ENCODE measurements around the gene IL3RA.
"Not testable (repeated sequence)": the region's sequence is repeated elsewhere in the genome, so short reads cannot be mapped to it uniquely, and the experiment has no call there.

Gene IL3RA

GRCh38 chrX:1397441-1398270 lies 61.1 kb downstream of the IL3RA start:
- H3K9me3 ChIP-seq (ENCODE audit: control insufficient read depth in 1 of 2, low read length in 2 of 2): no peaks in the 10 kb centered on the region
- peaks cover 0 to 9% of the 10 kb centered on the region in 2 donors for H3K4me1 ChIP-seq (ENCODE audit: control insufficient read depth in 1 of 2, insufficient read depth in 2 of 2, low read length in 2 of 2)
- peaks cover 8 to 15% of the 10 kb centered on the region in 2 donors for H3K36me3 ChIP-seq (ENCODE audit: control insufficient read depth in 1 of 2, insufficient read depth in 2 of 2, low read length in 2 of 2)
- H3K4me3 ChIP-seq (ENCODE audit: low read depth in 1 of 2, low read length in 2 of 2): no peak overlapping the region
- no peak overlapping the region for H3K9ac ChIP-seq (ENCODE audit: low read depth in 1 of 2, low read length in 2 of 2)
- no peaks in the 10 kb centered on the region for H3K27me3 ChIP-seq (ENCODE audit: control insufficient read depth in 1 of 2, insufficient read depth in 2 of 2, low read length in 2 of 2)
- H3K27ac ChIP-seq (ENCODE audit: low read depth, low read length): no peak overlapping the region

GRCh38 chrX:1398431-1399340 lies 62.1 kb downstream of the IL3RA start:
- Histone ChIP-seq H3K27me3 (ENCODE audit: control insufficient read depth in 1 of 2, insufficient read depth in 2 of 2, low read length in 2 of 2) (no peaks in the 10 kb centered on the region), H3K4me1 (ENCODE audit: control insufficient read depth in 1 of 2, insufficient read depth in 2 of 2, low read length in 2 of 2) (peaks cover 0 to 2% of the 10 kb centered on the region in 2 donors), H3K9ac (ENCODE audit: low read depth in 1 of 2, low read length in 2 of 2) (no peak overlapping the region), H3K9me3 (ENCODE audit: control insufficient read depth in 1 of 2, low read length in 2 of 2) (no peaks in the 10 kb centered on the region), H3K4me3 (ENCODE audit: low read depth in 1 of 2, low read length in 2 of 2) (no peak overlapping the region), H3K27ac (ENCODE audit: low read depth, low read length) (no peak overlapping the region), H3K36me3 (ENCODE audit: control insufficient read depth in 1 of 2, insufficient read depth in 2 of 2, low read length in 2 of 2) (peaks cover 17 to 23% of the 10 kb centered on the region in 2 donors)

GRCh38 chrX:1400049-1400448 lies 63.5 kb downstream of the IL3RA start:
- H3K36me3 ChIP-seq (ENCODE audit: control insufficient read depth in 1 of 2, insufficient read depth in 2 of 2, low read length in 2 of 2): peaks cover 25 to 37% of the 10 kb centered on the region in 2 donors

GRCh38 chrX:1400742-1401471 lies 64.3 kb downstream of the IL3RA start:
- H3K27me3 ChIP-seq (ENCODE audit: control insufficient read depth in 1 of 2, insufficient read depth in 2 of 2, low read length in 2 of 2): no peaks in the 10 kb centered on the region
- H3K9me3 ChIP-seq (ENCODE audit: control insufficient read depth in 1 of 2, low read length in 2 of 2): no peaks in the 10 kb centered on the region
- H3K9ac ChIP-seq (ENCODE audit: low read depth in 1 of 2, low read length in 2 of 2): no peak overlapping the region
- H3K36me3 ChIP-seq (ENCODE audit: control insufficient read depth in 1 of 2, insufficient read depth in 2 of 2, low read length in 2 of 2): peaks cover 28 to 45% of the 10 kb centered on the region in 2 donors
- H3K4me1 ChIP-seq (ENCODE audit: control insufficient read depth in 1 of 2, insufficient read depth in 2 of 2, low read length in 2 of 2): no peaks in the 10 kb centered on the region
- no peak overlapping the region for H3K27ac ChIP-seq (ENCODE audit: low read depth, low read length)
- H3K4me3 ChIP-seq (ENCODE audit: low read depth in 1 of 2, low read length in 2 of 2): no peak overlapping the region

More at GRCh38 chrX:1400049-1400448, 63.5 kb downstream of the IL3RA start:
- Histone ChIP-seq H3K9ac (ENCODE audit: low read depth in 1 of 2, low read length in 2 of 2) (no peak overlapping the region), H3K4me3 (ENCODE audit: low read depth in 1 of 2, low read length in 2 of 2) (no peak overlapping the region), H3K27ac (ENCODE audit: low read depth, low read length) (no peak overlapping the region), H3K27me3 (ENCODE audit: control insufficient read depth in 1 of 2, insufficient read depth in 2 of 2, low read length in 2 of 2) (no peaks in the 10 kb centered on the region), H3K9me3 (ENCODE audit: control insufficient read depth in 1 of 2, low read length in 2 of 2) (no peaks in the 10 kb centered on the region), H3K4me1 (ENCODE audit: control insufficient read depth in 1 of 2, insufficient read depth in 2 of 2, low read length in 2 of 2) (no peaks in the 10 kb centered on the region)

GRCh38 chrX:1401611-1402430 lies 65.2 kb downstream of the IL3RA start:
- no peak overlapping the region for H3K27ac ChIP-seq (ENCODE audit: low read depth, low read length)
- no peak overlapping the region for H3K9ac ChIP-seq (ENCODE audit: low read depth in 1 of 2, low read length in 2 of 2)
- H3K36me3 ChIP-seq (ENCODE audit: control insufficient read depth in 1 of 2, insufficient read depth in 2 of 2, low read length in 2 of 2): peaks cover 28 to 54% of the 10 kb centered on the region in 2 donors

GRCh38 chrX:1403228-1403627 lies 66.6 kb downstream of the IL3RA start:
- Histone ChIP-seq H3K9me3 (ENCODE audit: control insufficient read depth in 1 of 2, low read length in 2 of 2) (no peaks in the 10 kb centered on the region), H3K36me3 (ENCODE audit: control insufficient read depth in 1 of 2, insufficient read depth in 2 of 2, low read length in 2 of 2) (peaks cover 28 to 66% of the 10 kb centered on the region in 2 donors), H3K4me3 (ENCODE audit: low read depth in 1 of 2, low read length in 2 of 2) (no peak overlapping the region), H3K4me1 (ENCODE audit: control insufficient read depth in 1 of 2, insufficient read depth in 2 of 2, low read length in 2 of 2) (no peaks in the 10 kb centered on the region), H3K27ac (ENCODE audit: low read depth, low read length) (no peak overlapping the region), H3K9ac (ENCODE audit: low read depth in 1 of 2, low read length in 2 of 2) (no peak overlapping the region), H3K27me3 (ENCODE audit: control insufficient read depth in 1 of 2, insufficient read depth in 2 of 2, low read length in 2 of 2) (no peaks in the 10 kb centered on the region)

More at GRCh38 chrX:1401611-1402430, 65.2 kb downstream of the IL3RA start:
- no peaks in the 10 kb centered on the region for H3K4me1 ChIP-seq (ENCODE audit: control insufficient read depth in 1 of 2, insufficient read depth in 2 of 2, low read length in 2 of 2)
- no peaks in the 10 kb centered on the region for H3K27me3 ChIP-seq (ENCODE audit: control insufficient read depth in 1 of 2, insufficient read depth in 2 of 2, low read length in 2 of 2)
- H3K9me3 ChIP-seq (ENCODE audit: control insufficient read depth in 1 of 2, low read length in 2 of 2): no peaks in the 10 kb centered on the region
- H3K4me3 ChIP-seq (ENCODE audit: low read depth in 1 of 2, low read length in 2 of 2): no peak overlapping the region

GRCh38 chrX:1403867-1404266 lies 67.3 kb downstream of the IL3RA start:
- H3K27ac ChIP-seq (ENCODE audit: low read depth, low read length); H3K4me3 ChIP-seq (ENCODE audit: low read depth in 1 of 2, low read length in 2 of 2); H3K4me1 ChIP-seq (ENCODE audit: control insufficient read depth in 1 of 2, insufficient read depth in 2 of 2, low read length in 2 of 2); H3K9ac ChIP-seq (ENCODE audit: low read depth in 1 of 2, low read length in 2 of 2); H3K9me3 ChIP-seq (ENCODE audit: control insufficient read depth in 1 of 2, low read length in 2 of 2); H3K27me3 ChIP-seq (ENCODE audit: control insufficient read depth in 1 of 2, insufficient read depth in 2 of 2, low read length in 2 of 2): not testable (repeated sequence)
- H3K36me3 ChIP-seq (ENCODE audit: control insufficient read depth in 1 of 2, insufficient read depth in 2 of 2, low read length in 2 of 2): peaks cover 28 to 66% of the 10 kb centered on the region in 2 donors

- peaks cover 28 to 59% of the 10 kb centered on the region in 2 donors for H3K36me3 ChIP-seq (ENCODE audit: control insufficient read depth in 1 of 2, insufficient read depth in 2 of 2, low read length in 2 of 2)
- H3K9ac ChIP-seq (ENCODE audit: low read depth in 1 of 2, low read length in 2 of 2); H3K9me3 ChIP-seq (ENCODE audit: control insufficient read depth in 1 of 2, low read length in 2 of 2); H3K4me3 ChIP-seq (ENCODE audit: low read depth in 1 of 2, low read length in 2 of 2); H3K27me3 ChIP-seq (ENCODE audit: control insufficient read depth in 1 of 2, insufficient read depth in 2 of 2, low read length in 2 of 2); H3K4me1 ChIP-seq (ENCODE audit: control insufficient read depth in 1 of 2, insufficient read depth in 2 of 2, low read length in 2 of 2); H3K27ac ChIP-seq (ENCODE audit: low read depth, low read length): not testable (repeated sequence)
Observed at GRCh38 chrX:1405769-1406168, 69.2 kb downstream of the IL3RA start.

- Histone ChIP-seq H3K9me3 (ENCODE audit: control insufficient read depth in 1 of 2, low read length in 2 of 2) (no peaks in the 10 kb centered on the region), H3K9ac (ENCODE audit: low read depth in 1 of 2, low read length in 2 of 2) (no peak overlapping the region), H3K27ac (ENCODE audit: low read depth, low read length) (no peak overlapping the region), H3K4me1 (ENCODE audit: control insufficient read depth in 1 of 2, insufficient read depth in 2 of 2, low read length in 2 of 2) (no peaks in the 10 kb centered on the region), H3K4me3 (ENCODE audit: low read depth in 1 of 2, low read length in 2 of 2) (no peak overlapping the region), H3K27me3 (ENCODE audit: control insufficient read depth in 1 of 2, insufficient read depth in 2 of 2, low read length in 2 of 2) (no peaks in the 10 kb centered on the region), H3K36me3 (ENCODE audit: control insufficient read depth in 1 of 2, insufficient read depth in 2 of 2, low read length in 2 of 2) (peaks cover 20 to 60% of the 10 kb centered on the region in 2 donors)
Observed at GRCh38 chrX:1407035-1407434, 70.5 kb downstream of the IL3RA start.
